NCI-H2196 treated with DMSO at 0.1 percent for 48 hours (cell line): ENCODE measurements around the gene DNAJC18.
A peak's percentile ranks its signal among the peaks of the same experiment; 100 is the strongest.
"Not testable (repeated sequence)": the region's sequence is repeated elsewhere in the genome, so short reads cannot be mapped to it uniquely, and the experiment has no call there.

Source experiments
- DNase-seq: peaks from one replicate; lab custom pipeline; 2025; ENCODE audit not compliant: unreplicated experiment; lab: John Stamatoyannopoulos, UW

DNAJC18 gene

GRCh38 chr5:139431706-139432105 is 7.6 kb downstream of the DNAJC18 start:
- DNase-seq, result no peak

DNA sequence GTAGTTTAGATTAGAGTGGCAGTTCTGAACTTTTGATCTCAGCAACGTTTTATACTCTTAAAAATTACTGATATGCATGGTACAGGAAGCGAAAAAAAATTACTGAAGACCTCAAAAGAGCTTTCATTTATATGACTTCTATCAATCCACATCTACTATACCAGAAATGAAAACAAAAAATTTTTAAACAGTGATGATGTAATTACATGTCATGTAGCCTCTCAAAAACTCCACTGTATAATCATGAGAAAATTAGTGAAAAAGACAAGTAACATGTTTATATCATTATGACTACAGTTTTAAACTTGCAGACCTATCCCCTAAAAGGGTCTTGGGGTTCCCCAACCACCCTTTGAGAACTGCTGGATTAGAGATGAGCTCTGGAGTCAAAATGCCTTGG is 9.3 kb downstream of the DNAJC18 start:
- no peak for DNase-seq

GRCh38 chr5:139426203-139426885 is 13.0 kb downstream of the DNAJC18 start:
- no peak for DNase-seq

GRCh38 chr5:139425497-139425896 is 13.8 kb downstream of the DNAJC18 start:
- no peak for DNase-seq

- peak; percentile 52 for DNase-seq
Measured at GRCh38 chr5:139422307-139422893, 16.9 kb downstream of the DNAJC18 start.

- DNase-seq, result no peak
Measured at GRCh38 chr5:139419226-139420192, 19.8 kb downstream of the DNAJC18 start.

GRCh38 chr5:139418793-139419192 is 20.5 kb downstream of the DNAJC18 start:
- no peak for DNase-seq

DNA sequence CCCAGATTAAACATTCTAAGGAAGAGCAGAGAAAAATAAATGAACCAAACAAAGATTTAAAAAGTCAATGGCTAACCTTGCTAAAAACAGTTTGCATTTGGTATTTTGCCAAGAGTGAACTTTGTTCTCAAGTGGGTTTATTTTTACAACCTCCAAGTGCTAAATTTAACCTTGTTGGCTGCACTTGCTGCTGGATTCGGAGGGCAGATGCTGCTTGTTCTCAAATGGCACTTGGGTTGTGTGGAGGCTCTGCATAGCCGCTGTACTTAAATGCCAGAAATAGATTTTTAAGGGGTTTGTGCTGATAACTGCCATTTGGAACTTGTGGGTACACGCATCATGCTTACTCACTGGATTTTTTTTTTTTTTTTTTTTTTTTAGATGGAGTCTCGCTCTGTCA is 22.1 kb downstream of the DNAJC18 start:
- DNase-seq, result no peak

DNA sequence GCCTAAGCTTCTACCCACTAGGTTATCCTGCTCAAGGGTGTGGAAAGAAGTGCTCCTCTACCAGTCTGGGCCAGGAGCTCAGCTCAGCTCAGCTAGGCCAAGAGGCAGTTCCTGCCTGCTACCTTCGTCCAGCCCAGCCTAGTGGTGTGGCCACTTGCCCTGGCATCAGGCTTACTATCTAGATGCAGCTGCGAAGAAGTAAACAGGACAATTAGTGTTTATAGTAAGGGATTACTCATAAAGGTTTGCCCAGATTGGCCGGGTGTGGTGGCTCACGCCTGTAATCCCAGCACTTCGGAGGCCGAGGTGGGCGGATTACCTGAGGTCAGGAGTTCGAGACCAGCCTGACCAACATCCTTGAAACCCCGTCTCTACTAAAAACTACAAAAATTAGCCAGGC is 22.7 kb downstream of the DNAJC18 start:
- no peak for DNase-seq

- no peak for DNase-seq
Measured at GRCh38 chr5:139415869-139416268, 23.5 kb downstream of the DNAJC18 start.

DNA sequence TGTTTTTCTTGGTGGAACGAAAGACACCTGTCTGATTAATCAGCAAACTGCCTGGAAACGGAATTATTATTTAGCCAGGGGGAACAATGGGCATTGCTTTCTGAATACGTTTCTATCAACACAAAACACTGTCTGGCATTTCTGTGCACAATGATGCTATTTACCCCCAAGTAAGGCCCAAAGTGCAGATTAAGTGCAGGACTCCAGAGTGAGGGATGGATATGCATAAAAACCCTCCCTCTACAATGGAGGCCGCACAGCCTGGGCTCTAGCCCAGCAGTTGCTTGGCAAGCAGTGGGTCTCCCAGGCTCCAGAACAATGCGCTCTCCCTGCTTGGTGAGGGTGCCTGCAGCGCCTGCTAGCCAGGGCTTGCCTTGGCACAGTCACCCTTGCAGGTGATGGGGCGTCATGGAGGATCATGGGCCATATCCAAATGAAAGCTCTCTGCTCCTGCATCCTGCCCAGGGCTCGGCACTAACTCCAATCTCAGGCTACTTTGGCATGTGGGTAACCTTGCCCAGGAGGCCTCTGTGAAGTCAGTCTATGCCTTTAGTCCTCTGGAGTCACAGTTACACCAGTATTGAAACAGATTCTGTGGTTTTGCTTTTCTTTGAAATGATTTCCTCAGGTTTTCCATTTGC is 24.0 kb downstream of the DNAJC18 start:
- no peak for DNase-seq

DNA sequence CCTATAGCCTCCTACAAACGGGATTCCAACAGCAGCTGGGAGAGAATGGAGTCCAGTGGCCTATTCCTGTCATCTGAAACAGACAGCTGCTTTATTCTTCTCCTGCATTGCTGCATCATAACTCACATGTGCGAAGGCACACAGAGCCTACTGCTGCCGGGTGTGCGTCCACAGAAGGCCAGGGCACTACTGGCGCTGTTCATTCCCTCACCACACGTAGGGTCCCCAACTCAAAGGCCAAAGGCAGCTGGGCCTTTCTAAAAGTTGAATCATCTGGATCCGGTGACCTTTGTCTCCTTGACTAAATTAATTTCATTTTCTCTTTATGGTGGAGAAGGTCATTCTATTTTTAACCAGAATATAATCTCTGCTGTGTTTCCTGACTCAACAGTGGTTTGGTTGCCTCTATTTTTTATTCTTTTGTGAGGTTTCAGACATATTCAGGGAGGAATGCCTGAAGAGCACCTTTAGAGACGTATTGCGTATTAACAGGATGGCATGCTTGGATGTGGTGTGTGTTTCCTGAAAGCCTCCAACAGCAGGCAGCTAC is 24.7 kb downstream of the DNAJC18 start:
- no peak for DNase-seq

GRCh38 chr5:139413963-139414362 is 25.4 kb downstream of the DNAJC18 start:
- DNase-seq, result no peak

DNA sequence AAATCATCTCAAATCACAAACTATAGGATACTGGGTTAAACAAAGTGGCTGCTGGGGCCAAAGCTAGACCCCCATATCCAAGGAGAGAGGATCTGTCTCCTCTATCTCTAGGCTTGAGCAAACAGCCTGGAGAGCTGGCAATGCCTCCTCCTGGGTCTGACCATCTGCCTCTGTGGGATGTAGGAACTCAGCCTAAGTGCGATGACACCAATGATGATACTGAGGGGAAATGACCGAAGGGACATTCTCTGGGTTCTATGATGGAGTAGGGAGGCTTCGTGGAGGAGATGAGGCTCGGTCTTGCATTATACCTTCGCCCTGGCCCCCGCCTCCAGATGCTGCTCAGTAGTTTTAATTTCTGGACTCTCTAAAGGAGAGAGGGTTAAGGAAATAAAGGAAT is 26.2 kb downstream of the DNAJC18 start:
- no peak for DNase-seq

GRCh38 chr5:139410993-139411828 is 28.1 kb downstream of the DNAJC18 start:
- no peak for DNase-seq

- no peak for DNase-seq
Measured at GRCh38 chr5:139410121-139410992, 29.0 kb downstream of the DNAJC18 start.

GRCh38 chr5:139409116-139409515 is 30.2 kb downstream of the DNAJC18 start:
- not testable (repeated sequence) for DNase-seq

GRCh38 chr5:139408191-139408590 is 31.1 kb downstream of the DNAJC18 start:
- DNase-seq, result no peak

GRCh38 chr5:139407517-139407916 is 31.8 kb downstream of the DNAJC18 start:
- DNase-seq, result no peak
